NCI-H1436 (cell line): ENCODE results near the gene C22orf39.

Experiments
- DNase-seq: peaks from one replicate; lab custom pipeline; 2025; lab: John Stamatoyannopoulos, UW

C22orf39 gene

GRCh38 chr22:19398206-19398605 lies 49.3 kb downstream of the C22orf39 start:
- no peak for DNase-seq

- no peak for DNase-seq
Measured at GRCh38 chr22:19397734-19398104, 49.8 kb downstream of the C22orf39 start.

GRCh38 chr22:19396934-19397733 lies 50.4 kb downstream of the C22orf39 start:
- no peak for DNase-seq

DNA sequence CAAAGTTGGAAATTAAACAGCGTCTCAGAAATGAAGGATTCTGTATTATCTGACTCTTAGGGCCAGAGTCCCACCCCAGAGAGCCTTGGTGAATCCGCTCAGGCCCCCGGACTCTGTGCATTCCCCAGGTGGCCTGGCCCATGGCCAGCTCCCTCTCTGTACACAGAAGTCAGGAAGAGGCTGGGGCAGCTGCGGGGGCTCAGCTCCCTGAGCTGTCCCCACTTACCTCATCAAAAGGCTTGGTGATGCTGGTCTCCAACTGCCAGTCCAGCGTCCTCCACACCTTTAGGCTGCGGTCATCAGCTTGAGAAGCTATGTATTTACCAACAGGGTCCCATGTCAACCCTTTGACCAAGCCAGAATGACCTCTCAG lies 51.0 kb downstream of the C22orf39 start:
- no peak for DNase-seq

DNA sequence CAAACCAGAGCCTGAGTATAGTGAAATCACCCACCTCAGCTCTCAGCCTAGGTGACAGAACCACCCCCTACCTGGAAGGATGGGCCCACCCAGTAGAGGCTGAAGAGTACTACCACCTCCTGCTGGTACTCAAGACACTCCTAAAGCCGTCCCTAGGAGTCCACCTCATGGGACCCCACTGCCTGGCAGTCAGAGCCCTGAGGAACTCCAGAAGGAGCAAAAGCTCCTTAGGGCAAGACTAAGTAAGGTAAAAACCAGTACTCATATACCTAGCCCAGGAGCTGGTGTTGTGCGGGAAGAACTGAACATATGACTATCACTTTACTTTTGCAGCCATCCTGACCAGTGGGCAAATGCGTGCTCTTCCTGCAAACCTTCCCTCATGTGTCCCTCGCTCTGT lies 52.2 kb downstream of the C22orf39 start:
- DNase-seq = no peak

DNA sequence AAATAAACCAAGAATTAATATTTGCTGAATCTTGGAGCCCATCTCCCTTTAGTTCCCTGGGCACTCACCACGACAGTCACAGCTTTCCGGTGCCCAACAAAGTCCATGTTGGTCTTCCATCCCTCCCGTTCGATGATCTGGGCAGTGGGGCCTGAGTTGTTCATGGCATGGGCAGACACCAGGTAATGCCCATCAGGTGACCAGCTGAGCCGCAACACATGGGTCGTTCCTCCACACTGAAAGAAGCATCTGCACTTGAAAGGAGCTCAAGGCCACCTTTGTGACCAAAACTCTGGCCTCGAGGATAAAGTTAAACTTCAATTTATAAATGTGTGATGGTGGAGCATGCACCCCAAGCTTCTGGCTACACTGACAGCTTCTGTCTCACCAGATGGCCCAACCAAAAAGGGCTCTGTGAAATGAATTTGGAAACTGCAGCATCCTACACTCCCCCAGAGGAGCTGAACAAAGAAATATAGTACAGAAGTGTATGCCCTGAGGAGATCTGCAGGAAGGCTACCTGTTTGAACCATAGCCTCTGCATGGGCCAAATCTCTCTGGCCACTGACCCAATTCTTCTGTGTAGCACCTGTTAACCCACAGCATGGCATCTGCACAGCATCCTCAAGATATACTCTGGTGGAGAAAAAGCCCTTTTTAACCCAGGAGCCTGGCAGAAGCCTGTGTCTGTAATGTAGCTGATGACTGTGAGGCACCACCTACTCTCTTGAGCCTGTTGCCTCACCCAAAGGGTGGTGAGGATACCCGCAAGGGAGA lies 53.0 kb downstream of the C22orf39 start:
- no peak for DNase-seq

DNA sequence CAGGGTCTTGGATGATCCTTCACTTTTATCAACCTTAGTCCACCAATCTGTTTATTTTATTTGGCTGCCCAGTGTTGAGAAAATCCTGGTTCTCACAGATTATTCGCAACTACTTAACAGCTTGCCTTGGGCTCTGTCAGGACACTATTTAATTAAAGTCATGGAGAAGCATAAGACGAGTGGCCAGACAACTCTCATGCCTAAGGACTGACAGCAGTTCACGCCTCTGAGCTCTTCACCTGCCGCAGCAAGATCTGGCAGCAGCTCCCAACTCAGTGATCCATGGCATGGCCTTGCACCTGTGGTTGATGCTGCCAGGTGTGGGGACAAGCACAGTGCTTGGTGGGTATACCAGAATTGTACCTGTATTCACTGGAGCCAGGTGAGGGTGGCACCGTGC lies 53.8 kb downstream of the C22orf39 start:
- DNase-seq = no peak
